Mesendoderm (in vitro differentiated cells): ENCODE data around the gene EFNA2.
"Not testable (repeated sequence)": the region's sequence is repeated elsewhere in the genome, so short reads cannot be mapped to it uniquely, and the experiment has no call there.

Experiments
- DNase-seq: peaks from one replicate; pipeline ENCODE4 v3.0.0; 2013
- H2AK5ac ChIP-seq: 2 replicates; pipeline ENCODE4 v1.6.1; 2013; ENCODE audit warnings: low read length, inconsistent platforms
- H2BK120ac ChIP-seq: 2 replicates; pipeline ENCODE4 v1.6.1; 2013; ENCODE audit warnings: low read depth, mild to moderate bottlenecking, low read length, moderate library complexity, mixed read lengths
- H2BK15ac ChIP-seq: replicated peaks from 2 replicates; pipeline ENCODE4 v1.6.1; 2013; ENCODE audit warnings: low read depth, mild to moderate bottlenecking, moderate library complexity
- H2BK5ac ChIP-seq: 2 replicates; pipeline ENCODE4 v1.6.1; 2013; ENCODE audit warnings: low read length, inconsistent platforms
- H3K18ac ChIP-seq: 2 replicates; pipeline ENCODE4 v1.6.1; 2013; ENCODE audit warnings: mild to moderate bottlenecking, low read length, mixed read lengths
- H3K23ac ChIP-seq: one replicate; pipeline ENCODE4 v1.6.1; 2013; ENCODE audit warnings: low read length
- H3K27ac ChIP-seq: 2 replicates; pipeline ENCODE4 v1.5.1; 2013; ENCODE audit warnings: low read depth, mild to moderate bottlenecking, inconsistent platforms, low read length, moderate library complexity
- H3K27me3 ChIP-seq: 2 replicates; pipeline ENCODE4 v1.6.1; 2013; ENCODE audit warnings: low read length, control low read depth, mild to moderate bottlenecking, inconsistent platforms; ENCODE audit not compliant: insufficient read depth, poor library complexity
- H3K36me3 ChIP-seq: 2 replicates; pipeline ENCODE4 v1.6.1; 2013; ENCODE audit warnings: low read length, inconsistent platforms; ENCODE audit not compliant: control insufficient read depth, insufficient read depth
- H3K4ac ChIP-seq: one replicate; pipeline ENCODE4 v1.6.1; 2013; ENCODE audit warnings: low read depth, mild to moderate bottlenecking, low read length, moderate library complexity
- H3K4me1 ChIP-seq: 2 replicates; pipeline ENCODE4 v1.6.1; 2013; ENCODE audit warnings: low read depth, low read length, inconsistent platforms; ENCODE audit not compliant: control insufficient read depth
- H3K4me2 ChIP-seq: 2 replicates; pipeline ENCODE4 v1.6.1; 2013; ENCODE audit warnings: low read length
- H3K4me3 ChIP-seq: 2 replicates; pipeline ENCODE4 v1.5.1; 2013; ENCODE audit warnings: mild to moderate bottlenecking, low read length
- H3K56ac ChIP-seq: one replicate; pipeline ENCODE4 v1.6.1; 2013; ENCODE audit warnings: low read length
- H3K79me1 ChIP-seq: 2 replicates; pipeline ENCODE4 v1.6.1; 2013; ENCODE audit warnings: low read length, inconsistent platforms
- H3K79me2 ChIP-seq: 2 replicates; pipeline ENCODE4 v1.6.1; 2013; ENCODE audit warnings: mild to moderate bottlenecking, low read length; ENCODE audit not compliant: control insufficient read depth, insufficient read depth
- H3K9ac ChIP-seq: 2 replicates; pipeline ENCODE4 v1.6.1; 2013; ENCODE audit warnings: low read length, inconsistent platforms
- H4K5ac ChIP-seq: one replicate; pipeline ENCODE4 v1.6.1; 2013; ENCODE audit warnings: low read length
- H4K8ac ChIP-seq: one replicate; pipeline ENCODE4 v1.6.1; 2013; ENCODE audit warnings: low read depth, mild to moderate bottlenecking, control low read depth, low read length, moderate library complexity
- WGBS: extraction: QIAGEN DNeasy Blood & Tissue Kit; methylation state at CpG from one replicate; pipeline ENCODE4 v1.1.7; 2013; ENCODE audit warnings: low lambda C conversion rate, missing lambda C conversion rate; ENCODE audit not compliant: insufficient coverage; ENCODE audit errors: extremely low coverage; 5-methylcytosine and 5-hydroxymethylcytosine counted together

EFNA2 gene

GRCh38 chr19:1244693-1245451 is 40.8 kb upstream of the EFNA2 start:
- WGBS, result no CpG with 5 or more reads among the region's 31 CpGs
- peaks cover 5% of the 10 kb centered on the region for H3K79me1 ChIP-seq
- H4K8ac ChIP-seq, result no peak overlapping the region
- no peak overlapping the region for H2AK5ac ChIP-seq
- peak overlapping the region; percentile 38 for H3K4ac ChIP-seq
- H3K23ac ChIP-seq, result no peak overlapping the region
- no peak overlapping the region for H2BK5ac ChIP-seq
- no peaks in the 10 kb centered on the region for H3K27me3 ChIP-seq
- H3K27ac ChIP-seq, result no peak overlapping the region
- H3K4me3 ChIP-seq, result no peak overlapping the region
- H3K4me2 ChIP-seq, result no peak overlapping the region
- H2BK15ac ChIP-seq, result no peak overlapping the region
- no peaks in the 10 kb centered on the region for H3K36me3 ChIP-seq
- peaks cover 6% of the 10 kb centered on the region for H3K79me2 ChIP-seq
- peak overlapping the region; percentile 79 for H3K56ac ChIP-seq
- DNase-seq, result no peak
- H3K4me1 ChIP-seq, result no peaks in the 10 kb centered on the region
- H3K9ac ChIP-seq, result peak overlapping the region; percentile 50
- no peak overlapping the region for H4K5ac ChIP-seq
- H2BK120ac ChIP-seq, result no peak overlapping the region
- H3K18ac ChIP-seq, result no peak overlapping the region

- H4K5ac ChIP-seq, result no peak overlapping the region
- H3K4me2 ChIP-seq, result no peak overlapping the region
- H2BK15ac ChIP-seq, result no peak overlapping the region
- H3K23ac ChIP-seq, result no peak overlapping the region
- peaks cover 5% of the 10 kb centered on the region for H3K79me1 ChIP-seq
- DNase-seq, result no peak
- H3K56ac ChIP-seq, result peak overlapping the region; percentile 25
- H3K4me3 ChIP-seq, result no peak overlapping the region
- H2AK5ac ChIP-seq, result no peak overlapping the region
- no peak overlapping the region for H3K4ac ChIP-seq
- H3K36me3 ChIP-seq, result no peaks in the 10 kb centered on the region
- H3K27me3 ChIP-seq, result no peaks in the 10 kb centered on the region
- peaks cover 12% of the 10 kb centered on the region for H3K79me2 ChIP-seq
- no peak overlapping the region for H2BK120ac ChIP-seq
- H3K18ac ChIP-seq, result no peak overlapping the region
- no peak overlapping the region for H3K9ac ChIP-seq
- H4K8ac ChIP-seq, result no peak overlapping the region
- no CpG with 5 or more reads among the region's 26 CpGs for WGBS
- H3K4me1 ChIP-seq, result no peaks in the 10 kb centered on the region
- H3K27ac ChIP-seq, result no peak overlapping the region
- no peak overlapping the region for H2BK5ac ChIP-seq
Measured at GRCh38 chr19:1245494-1246264, 40.0 kb upstream of the EFNA2 start.

DNA sequence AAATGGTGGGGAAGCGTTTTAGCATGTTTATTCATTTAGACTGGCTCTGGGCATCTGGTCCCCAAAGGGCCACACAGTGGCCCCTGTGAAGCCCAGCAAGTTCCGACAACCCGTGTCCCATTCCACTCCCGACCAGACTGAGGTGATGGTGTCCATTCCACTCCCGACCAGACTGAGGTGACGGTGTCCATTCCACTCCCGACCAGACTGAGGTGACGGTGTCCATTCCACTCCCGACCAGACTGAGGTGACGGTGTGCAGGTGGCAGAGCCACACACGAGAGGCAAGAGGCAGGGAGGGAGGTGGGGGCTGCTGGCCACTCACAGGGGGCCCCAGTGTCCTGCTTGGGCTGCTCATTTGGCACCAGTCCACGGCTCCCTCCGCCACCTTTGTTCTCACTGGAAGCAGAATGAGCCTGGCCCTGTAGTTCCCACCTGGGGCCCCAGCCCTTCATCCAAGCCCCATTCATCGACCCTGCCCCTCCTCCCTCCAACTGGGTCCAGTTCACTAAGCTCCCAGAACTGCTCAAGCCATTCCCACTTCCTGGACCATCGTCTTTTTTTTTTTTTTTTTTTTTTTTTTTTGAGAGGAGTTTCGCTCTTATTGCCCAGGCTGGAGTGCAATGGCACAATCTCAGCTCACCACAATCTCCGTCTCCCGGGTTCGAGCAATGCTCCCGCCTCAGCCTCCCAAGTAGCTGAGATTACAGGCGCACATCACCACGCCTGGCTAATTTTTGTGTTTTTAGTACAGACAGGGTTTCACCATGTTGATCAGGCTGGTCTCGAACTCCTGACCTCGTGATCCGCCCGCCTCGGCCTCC is 39.2 kb upstream of the EFNA2 start:
- H4K5ac ChIP-seq, H2AK5ac ChIP-seq, H3K36me3 ChIP-seq, H3K27me3 ChIP-seq, H3K4me3 ChIP-seq, DNase-seq, H3K23ac ChIP-seq, H3K4me1 ChIP-seq, H3K9ac ChIP-seq, H3K27ac ChIP-seq, H3K4ac ChIP-seq, H2BK15ac ChIP-seq, H3K79me1 ChIP-seq, H3K4me2 ChIP-seq, H3K18ac ChIP-seq, H2BK5ac ChIP-seq, H2BK120ac ChIP-seq, H4K8ac ChIP-seq: not testable (repeated sequence)
- no CpG with 5 or more reads among the region's 27 CpGs for WGBS
- Histone ChIP-seq H3K79me2 (peaks cover 20% of the 10 kb centered on the region), H3K56ac (peak overlapping the region; percentile 25)

DNA sequence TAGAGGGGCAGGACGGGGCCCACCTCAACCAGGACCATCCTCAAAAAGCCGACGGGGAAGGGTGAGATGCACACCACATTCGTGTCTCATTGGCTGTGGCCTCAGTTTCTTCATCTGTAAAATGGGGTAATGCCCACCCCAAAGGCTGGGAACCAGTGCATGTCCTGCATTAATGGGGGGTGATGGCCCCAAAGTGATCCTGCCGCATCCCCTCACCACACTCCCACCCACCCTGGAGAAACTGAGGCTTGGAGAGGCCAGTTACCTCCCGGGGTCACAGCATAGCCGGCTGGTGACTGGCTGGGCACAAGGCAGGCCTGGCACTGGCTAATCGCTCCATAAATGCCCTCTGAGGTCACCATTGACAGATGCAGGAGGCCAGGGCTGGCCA is 37.9 kb upstream of the EFNA2 start:
- H4K8ac ChIP-seq, result no peak overlapping the region
- H3K27ac ChIP-seq, result no peak overlapping the region
- no peak overlapping the region for H2BK120ac ChIP-seq
- peaks cover 5% of the 10 kb centered on the region for H3K36me3 ChIP-seq
- peak overlapping the region; percentile 84 for H3K4me2 ChIP-seq
- H3K27me3 ChIP-seq, result no peaks in the 10 kb centered on the region
- H3K4ac ChIP-seq, result no peak overlapping the region
- no peak overlapping the region for H2BK5ac ChIP-seq
- no peak overlapping the region for H3K23ac ChIP-seq
- no peak overlapping the region for H2BK15ac ChIP-seq
- no peaks in the 10 kb centered on the region for H3K4me1 ChIP-seq
- H3K79me2 ChIP-seq, result peaks cover 28% of the 10 kb centered on the region
- H3K4me3 ChIP-seq, result no peak overlapping the region
- peak overlapping the region; percentile 89 for H3K56ac ChIP-seq
- no CpG with 5 or more reads among the region's 8 CpGs for WGBS
- DNase-seq, result no peak
- no peak overlapping the region for H2AK5ac ChIP-seq
- peak overlapping the region; percentile 81 for H3K9ac ChIP-seq
- H3K79me1 ChIP-seq, result no peaks in the 10 kb centered on the region
- peak overlapping the region; percentile 62 for H3K18ac ChIP-seq
- no peak overlapping the region for H4K5ac ChIP-seq

DNA sequence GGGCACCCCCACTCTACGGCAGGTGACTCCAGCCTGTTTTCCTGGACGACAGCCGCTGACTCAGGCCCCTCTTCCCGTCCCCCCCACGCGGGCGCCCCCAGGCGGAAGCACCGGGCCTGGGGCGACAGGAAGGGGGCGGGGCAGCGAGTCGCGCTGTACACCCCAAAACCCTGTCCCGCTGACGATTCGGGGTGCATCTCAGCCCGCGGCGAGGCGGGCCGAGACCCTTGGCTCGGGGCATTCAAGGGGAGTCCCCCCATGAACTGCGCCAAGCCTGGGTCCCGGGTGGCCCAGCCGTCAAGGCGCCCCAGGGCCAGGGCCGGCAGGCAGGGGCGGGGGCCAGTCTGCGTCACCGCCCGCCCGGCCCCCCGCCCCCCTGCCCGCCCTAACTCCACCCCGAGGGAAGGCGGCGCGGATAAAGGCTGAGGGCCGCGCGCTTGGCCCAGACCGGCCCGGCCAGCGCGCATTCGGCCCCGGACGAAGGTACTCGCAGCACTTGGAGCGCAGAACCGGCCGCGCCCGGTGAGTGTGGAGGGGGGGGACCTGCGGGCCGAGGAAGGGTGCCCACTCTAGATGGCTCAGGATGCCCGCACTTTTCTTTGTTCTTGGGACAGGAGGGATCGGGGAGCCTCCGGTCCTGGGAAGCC is 37.4 kb upstream of the EFNA2 start, which contains the start of gene MIDN:
TSS of gene MIDN (plus strand) at position 445 of the 647 bp plus-strand sequence. CDS start 1,714 bp downstream, outside the sequence.
- Histone ChIP-seq H3K4ac (peak within 1 kb of the TSS; percentile 93), H3K79me2 (peaks cover 33% of the 10 kb centered on the region), H3K36me3 (peaks cover 5% of the 10 kb centered on the region), H2BK5ac (peak within 1 kb of the TSS; percentile 78), H3K18ac (peak within 1 kb of the TSS; percentile 92), H3K79me1 (no peaks in the 10 kb centered on the region), H4K5ac (no peak within 1 kb of the TSS), H3K27me3 (no peaks in the 10 kb centered on the region), H2AK5ac (no peak within 1 kb of the TSS), H2BK15ac (no peak within 1 kb of the TSS), H2BK120ac (peak within 1 kb of the TSS; percentile 61), H3K9ac (peak within 1 kb of the TSS; percentile 94), H3K4me1 (no peaks in the 10 kb centered on the region), H3K23ac (peak within 1 kb of the TSS; percentile 66), H3K56ac (peak within 1 kb of the TSS; percentile 98), H3K4me3 (peak within 1 kb of the TSS; percentile 86), H3K27ac (peak within 1 kb of the TSS; percentile 99), H4K8ac (peak within 1 kb of the TSS; percentile 69), H3K4me2 (peak within 1 kb of the TSS; percentile 84)
- peak; percentile 90 for DNase-seq
- no CpG with 5 or more reads among the region's 60 CpGs for WGBS
